Mucosa of descending colon (tissue), 3 donors: ENCODE measurements around the gene NMNAT3. TPM values are rescaled to one million over a fixed set of nuclear protein-coding genes. Genes with fewer than 3 reads are reported as not detected.

Experiments used
- ATAC-seq: fragments of 200-7000 bp; cut with Tn5 transposase; one replicate; pipeline ENCODE4 v1.9.1; 2020; ENCODE audit warnings: mild to moderate bottlenecking, moderate library complexity
- DNase-seq, 3 donors: peaks; one replicate each; pipeline ENCODE4 v3.0.0-alpha.2; 2020
- H3K36me3 ChIP-seq: fragments of 200-600 bp; one replicate; pipeline ENCODE4 v1.8.0; 2021; ENCODE audit warnings: low read depth, mild to moderate bottlenecking
- H3K4me1 ChIP-seq: fragments of 200-600 bp; one replicate; pipeline ENCODE4 v1.8.0; 2021; ENCODE audit warnings: low read depth, mild to moderate bottlenecking
- H3K4me3 ChIP-seq: fragments of 200-600 bp; one replicate; pipeline ENCODE4 v1.8.0; 2021; ENCODE audit warnings: mild to moderate bottlenecking
- H3K9me3 ChIP-seq: fragments of 200-600 bp; one replicate; pipeline ENCODE4 v1.8.0; 2021; ENCODE audit warnings: mild to moderate bottlenecking
- intact Hi-C, 2 donors: fragments of 100-400 bp; cut with DNase I in 1 of 2; cut with micrococcal nuclease in 1 of 2; formaldehyde crosslinking; loops; one replicate each; pipeline versions ENCODE4 v1.11.0 to v1.11.1; 2022; cut with DNase I, micrococcal nuclease
- total RNA-seq, 3 donors: library from RNA; stranded (reverse); fragmentation: NEBNext Ultra II Directional in 2 of 3; extraction: Animal tissue kit (Norgen Biotek cat#: 25700) in 2 of 3; gene quantifications; one replicate each; pipeline versions ENCODE4 v1.2.1 to v1.2.4, GENCODE V29; 2021 to 2023
- TF ChIP-seq, protein P1 (sequence below): fragments of 200-600 bp; IDR thresholded peaks from one replicate; pipeline ENCODE4 v1.8.0; 2022; ENCODE audit warnings: antibody characterized with exemption, mild to moderate bottlenecking
- donor health status: DM: no; HTN: no; CAD: no; lungs with moderate emphysema.
- donor health status: DM: no; HTN: no; CAD: no.
- donor health status: DM: no; HTN: yes; CAD: no.

The NMNAT3 gene
- total RNA-seq, 3 donors from 2014 or later = 7.9 to 11.9 (median 10.7) TPM

GRCh38 chr3:139715166-139715565, 37.4 kb upstream of the NMNAT3 start:
- intact Hi-C loops = no loop called here
- DNase-seq (no peak), ATAC-seq (no peak)
- no peak overlapping the region for H3K4me3 ChIP-seq
- H3K9me3 ChIP-seq = no peaks in the 10 kb centered on the region
- no peaks in the 10 kb centered on the region for H3K4me1 ChIP-seq
- no peaks in the 10 kb centered on the region for H3K36me3 ChIP-seq
- TF ChIP-seq, protein P1, sequence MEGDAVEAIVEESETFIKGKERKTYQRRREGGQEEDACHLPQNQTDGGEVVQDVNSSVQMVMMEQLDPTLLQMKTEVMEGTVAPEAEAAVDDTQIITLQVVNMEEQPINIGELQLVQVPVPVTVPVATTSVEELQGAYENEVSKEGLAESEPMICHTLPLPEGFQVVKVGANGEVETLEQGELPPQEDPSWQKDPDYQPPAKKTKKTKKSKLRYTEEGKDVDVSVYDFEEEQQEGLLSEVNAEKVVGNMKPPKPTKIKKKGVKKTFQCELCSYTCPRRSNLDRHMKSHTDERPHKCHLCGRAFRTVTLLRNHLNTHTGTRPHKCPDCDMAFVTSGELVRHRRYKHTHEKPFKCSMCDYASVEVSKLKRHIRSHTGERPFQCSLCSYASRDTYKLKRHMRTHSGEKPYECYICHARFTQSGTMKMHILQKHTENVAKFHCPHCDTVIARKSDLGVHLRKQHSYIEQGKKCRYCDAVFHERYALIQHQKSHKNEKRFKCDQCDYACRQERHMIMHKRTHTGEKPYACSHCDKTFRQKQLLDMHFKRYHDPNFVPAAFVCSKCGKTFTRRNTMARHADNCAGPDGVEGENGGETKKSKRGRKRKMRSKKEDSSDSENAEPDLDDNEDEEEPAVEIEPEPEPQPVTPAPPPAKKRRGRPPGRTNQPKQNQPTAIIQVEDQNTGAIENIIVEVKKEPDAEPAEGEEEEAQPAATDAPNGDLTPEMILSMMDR = no peak

GRCh38 chr3:139710212-139710611, 32.4 kb upstream of the NMNAT3 start:
- ATAC-seq (no peak), DNase-seq (no peak)
- no peaks in the 10 kb centered on the region for H3K4me1 ChIP-seq
- intact Hi-C loops = no loop called here
- no peaks in the 10 kb centered on the region for H3K9me3 ChIP-seq
- H3K36me3 ChIP-seq = no peaks in the 10 kb centered on the region
- no peak overlapping the region for H3K4me3 ChIP-seq
- TF ChIP-seq, protein P1 = no peak

GRCh38 chr3:139705631-139706030, 27.9 kb upstream of the NMNAT3 start:
- ATAC-seq = no peak
- Histone ChIP-seq H3K9me3 (no peaks in the 10 kb centered on the region), H3K4me1 (no peaks in the 10 kb centered on the region), H3K4me3 (no peak overlapping the region), H3K36me3 (no peaks in the 10 kb centered on the region)
- TF ChIP-seq, protein P1 = no peak
- no peak for DNase-seq
- intact Hi-C loops = no loop called here

DNA sequence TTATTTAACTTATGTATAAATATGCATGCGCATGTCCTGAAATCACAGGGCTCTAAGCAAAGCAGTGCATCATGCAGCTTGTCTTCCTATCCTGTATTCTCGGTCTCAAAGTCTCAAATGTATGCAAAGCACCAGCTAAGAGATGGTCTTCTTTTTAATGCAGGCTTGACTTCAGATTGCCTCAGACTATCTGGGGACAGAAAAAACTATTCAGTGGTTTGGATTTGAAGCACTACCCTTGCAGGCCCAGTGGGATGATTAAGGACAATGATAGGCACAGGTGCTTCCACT, 18.5 kb upstream of the NMNAT3 start:
- intact Hi-C loops = no loop called here
- no peak overlapping the region for H3K4me3 ChIP-seq
- no peak for DNase-seq
- no peaks in the 10 kb centered on the region for H3K36me3 ChIP-seq
- H3K9me3 ChIP-seq = no peaks in the 10 kb centered on the region
- ATAC-seq = no peak
- no peaks in the 10 kb centered on the region for H3K4me1 ChIP-seq
- TF ChIP-seq, protein P1 = no peak

DNA sequence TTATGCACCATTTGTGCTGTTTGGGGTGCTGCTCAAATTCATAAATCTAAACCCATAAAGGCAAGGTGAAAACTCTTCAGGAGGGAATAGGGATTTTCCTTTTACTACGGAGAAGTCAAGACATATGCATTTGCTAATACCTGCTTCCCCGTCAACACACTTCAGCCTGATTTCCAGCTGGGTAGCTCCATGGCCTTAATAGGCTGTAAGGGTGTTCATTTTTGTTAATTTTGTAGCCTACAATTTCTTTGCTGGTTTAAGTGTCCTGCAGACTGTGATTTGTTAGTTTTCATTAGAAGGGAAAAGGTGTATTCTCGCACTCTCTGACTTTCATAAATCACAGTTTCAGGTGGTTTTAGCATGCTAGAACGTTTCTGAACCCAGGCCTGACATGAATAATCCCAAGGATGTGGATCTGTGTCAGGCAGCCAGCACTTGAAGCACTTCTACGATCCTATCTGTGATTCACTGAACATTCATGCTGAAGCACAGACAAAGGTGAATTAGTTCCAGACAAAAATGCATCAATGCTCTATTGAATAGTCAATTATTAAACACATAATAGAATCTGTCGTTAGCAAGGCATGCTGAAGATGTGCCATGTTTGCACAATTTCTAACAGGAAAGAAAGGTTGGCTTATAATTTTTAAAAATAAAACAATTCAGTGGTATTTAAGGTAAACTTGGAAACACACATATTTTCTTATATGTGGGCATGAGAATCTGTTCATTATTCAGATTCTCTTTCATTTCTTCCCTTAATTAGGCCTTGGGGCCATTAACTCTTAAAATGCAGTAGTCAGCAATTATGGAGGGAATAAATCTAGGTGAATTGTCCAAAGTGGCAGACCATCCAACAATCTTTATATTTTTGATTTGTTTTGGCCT, 17.9 kb upstream of the NMNAT3 start:
- no peak for ATAC-seq
- TF ChIP-seq, protein P1 = no peak
- Histone ChIP-seq H3K36me3 (no peaks in the 10 kb centered on the region), H3K9me3 (no peaks in the 10 kb centered on the region), H3K4me1 (no peaks in the 10 kb centered on the region), H3K4me3 (no peak overlapping the region)
- intact Hi-C loops = no loop called here
- no peak for DNase-seq

DNA sequence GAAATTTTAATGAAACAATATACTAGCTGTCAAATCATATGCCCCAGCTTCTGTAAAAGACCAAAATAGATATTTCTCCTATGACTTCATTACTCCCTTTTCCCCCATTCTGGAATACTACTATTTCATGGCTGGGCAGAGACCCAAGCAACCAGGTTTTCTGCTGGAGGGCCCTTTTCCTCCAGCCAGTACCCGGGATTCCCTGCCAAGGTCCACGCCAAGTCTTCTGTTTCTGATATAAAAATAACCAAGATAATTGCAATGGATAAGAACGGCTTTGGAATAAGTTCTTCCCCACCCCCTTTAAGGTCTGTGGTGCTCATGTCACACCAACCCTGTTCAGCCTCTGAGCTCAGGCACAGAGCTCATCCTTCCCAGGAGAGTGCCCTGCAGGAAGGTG, 17.2 kb upstream of the NMNAT3 start:
- TF ChIP-seq, protein P1 = no peak
- no peak for ATAC-seq
- H3K4me1 ChIP-seq = no peaks in the 10 kb centered on the region
- H3K4me3 ChIP-seq = no peak overlapping the region
- intact Hi-C loops = no loop called here
- no peak for DNase-seq
- no peaks in the 10 kb centered on the region for H3K36me3 ChIP-seq
- no peaks in the 10 kb centered on the region for H3K9me3 ChIP-seq
